WTC11 (cell line): ENCODE data around the gene CRLF1. TPM values are rescaled to one million over a fixed set of nuclear protein-coding genes. Genes with fewer than 3 reads are reported as not detected.
A peak's percentile ranks its signal among the peaks of the same experiment; 100 is the strongest.

ENCODE experiments used
- ARID4B ChIP-seq: sonication (generic); formaldehyde crosslinking; IDR thresholded peaks from 2 replicates; pipeline ENCODE4 v1.8.0; 2023; ENCODE audit warnings: missing genetic modification reagents, mild to moderate bottlenecking, borderline replicate concordance
- CTCF ChIP-seq: fragments of 200-600 bp; IDR thresholded peaks from 2 replicates; pipeline ENCODE4 v1.8.0; 2022; ENCODE audit warnings: antibody characterized with exemption
- E2F1 ChIP-seq: sonication (generic); formaldehyde crosslinking; IDR thresholded peaks from 2 replicates; pipeline ENCODE4 v1.8.0; 2022; ENCODE audit warnings: mild to moderate bottlenecking, missing genetic modification reagents
- ELF4 ChIP-seq: sonication (generic); formaldehyde crosslinking; IDR thresholded peaks from 2 replicates; pipeline ENCODE4 v1.8.1; 2022; ENCODE audit warnings: low read depth, mild to moderate bottlenecking, moderate library complexity, missing genetic modification reagents
- ERG ChIP-seq: fragments of 250-450 bp; sonication (Bioruptor Pico); IDR thresholded peaks from 2 replicates; pipeline ENCODE4 v1.8.0; 2021; ENCODE audit warnings: mild to moderate bottlenecking
- ESRRA ChIP-seq: sonication (generic); formaldehyde crosslinking; IDR thresholded peaks from 2 replicates; pipeline ENCODE4 v1.8.1; 2022; ENCODE audit warnings: mild to moderate bottlenecking, missing genetic modification reagents, borderline replicate concordance
- ETV6 ChIP-seq: sonication (generic); formaldehyde crosslinking; IDR thresholded peaks from 2 replicates; pipeline ENCODE4 v1.8.1; 2022; ENCODE audit warnings: mild to moderate bottlenecking, missing genetic modification reagents
- HMGA2 ChIP-seq: fragments of 250-450 bp; sonication (Bioruptor Pico); IDR thresholded peaks from 2 replicates; pipeline ENCODE4 v1.4.0; 2021; ENCODE audit warnings: mild to moderate bottlenecking, moderate library complexity
- HMGXB4 ChIP-seq: sonication (generic); formaldehyde crosslinking; IDR thresholded peaks from 2 replicates; pipeline ENCODE4 v1.8.1; 2023; ENCODE audit warnings: mild to moderate bottlenecking, moderate library complexity, missing genetic modification reagents
- IRF2 ChIP-seq: sonication (generic); formaldehyde crosslinking; IDR thresholded peaks from 2 replicates; pipeline ENCODE4 v1.8.0; 2022; ENCODE audit warnings: low read depth, missing genetic modification reagents, borderline replicate concordance
- JAZF1 ChIP-seq: fragments of 250-450 bp; sonication (Bioruptor Pico); IDR thresholded peaks from 2 replicates; pipeline ENCODE4 v1.9.0; 2021; ENCODE audit warnings: moderate library complexity, mild to moderate bottlenecking, inconsistent platforms
- NFATC4 ChIP-seq: fragments of 250-450 bp; sonication (Bioruptor Pico); IDR thresholded peaks from 2 replicates; pipeline ENCODE4 v1.9.0; 2021; ENCODE audit warnings: mild to moderate bottlenecking
- NFYB ChIP-seq: sonication (generic); formaldehyde crosslinking; conservative IDR thresholded peaks from 2 replicates; pipeline ENCODE4 v1.8.0; 2022; ENCODE audit warnings: low read depth, missing genetic modification reagents
- PREB ChIP-seq: sonication (generic); formaldehyde crosslinking; IDR thresholded peaks from 2 replicates; pipeline ENCODE4 v1.8.1; 2022; ENCODE audit warnings: mild to moderate bottlenecking, missing genetic modification reagents, moderate library complexity, borderline replicate concordance
- PRRX2 ChIP-seq: fragments of 250-450 bp; sonication (Bioruptor Pico); IDR thresholded peaks from 2 replicates; pipeline ENCODE4 v1.8.0; 2021; ENCODE audit warnings: mild to moderate bottlenecking
- SMAD3 ChIP-seq: sonication (generic); formaldehyde crosslinking; IDR thresholded peaks from 2 replicates; pipeline ENCODE4 v1.8.0; 2022; ENCODE audit warnings: missing genetic modification reagents, mild to moderate bottlenecking, borderline replicate concordance
- SOX15 ChIP-seq: fragments of 250-450 bp; sonication (Bioruptor Pico); IDR thresholded peaks from 2 replicates; pipeline ENCODE4 v1.9.0; 2021; ENCODE audit warnings: mild to moderate bottlenecking
- TEAD1 ChIP-seq: sonication (generic); formaldehyde crosslinking; IDR thresholded peaks from 2 replicates; pipeline ENCODE4 v1.8.0; 2022; ENCODE audit warnings: mild to moderate bottlenecking, missing genetic modification reagents
- TEAD4 ChIP-seq: sonication (generic); formaldehyde crosslinking; IDR thresholded peaks from 2 replicates; pipeline ENCODE4 v1.8.0; 2022; ENCODE audit warnings: mild to moderate bottlenecking, missing genetic modification reagents
- ZBTB21 ChIP-seq: sonication (generic); formaldehyde crosslinking; IDR thresholded peaks from 2 replicates; pipeline ENCODE4 v1.8.1; 2023; ENCODE audit warnings: mild to moderate bottlenecking, missing genetic modification reagents, borderline replicate concordance
- ZMAT4 ChIP-seq: fragments of 250-450 bp; sonication (Bioruptor Pico); IDR thresholded peaks from 2 replicates; pipeline ENCODE4 v1.9.0; 2021; ENCODE audit warnings: mild to moderate bottlenecking
- ZNF121 ChIP-seq: sonication (generic); formaldehyde crosslinking; IDR thresholded peaks from 2 replicates; pipeline ENCODE4 v1.8.0; 2023; ENCODE audit warnings: missing genetic modification reagents
- ZNF263 ChIP-seq: sonication (generic); formaldehyde crosslinking; IDR thresholded peaks from 2 replicates; pipeline ENCODE4 v1.8.1; 2022; ENCODE audit warnings: low read depth, mild to moderate bottlenecking, moderate library complexity, missing genetic modification reagents
- ZNF416 ChIP-seq: fragments of 250-450 bp; sonication (Bioruptor Pico); IDR thresholded peaks from 2 replicates; pipeline ENCODE4 v1.9.0; 2021; ENCODE audit warnings: mild to moderate bottlenecking, inconsistent platforms
- ZNF423 ChIP-seq: fragments of 250-450 bp; sonication (Bioruptor Pico); IDR thresholded peaks from 2 replicates; pipeline ENCODE4 v2.1.2; 2022; ENCODE audit warnings: mild to moderate bottlenecking, moderate library complexity
- ZNF512 ChIP-seq: sonication (generic); formaldehyde crosslinking; IDR thresholded peaks from 2 replicates; pipeline ENCODE4 v1.8.1; 2022; ENCODE audit warnings: missing genetic modification reagents, borderline replicate concordance
- total RNA-seq: library from RNA; stranded (reverse); gene quantifications from 3 replicates; pipeline ENCODE4 v1.2.3, GENCODE V29; 2021

Gene CRLF1
- total RNA-seq, 1 experiment from 2014 or later: 36.4 TPM

GRCh38 chr19:18588611-18589379 lies 17.8 kb downstream of the CRLF1 start, which contains the start of gene REX1BD (continued):
- peak; percentile 74; the same call in 1 of the 2 replicates for TF ChIP-seq ETV6 (CRISPR knock-in tag)
- no peak for TF ChIP-seq NFATC4 (CRISPR knock-in tag)
- 0 out of 2 replicates have a peak, but pooled peaks have one; percentile 54 for TF ChIP-seq SMAD3 (CRISPR knock-in tag)
- peak; percentile 73; the same call in 1 of the 2 replicates for TF ChIP-seq ARID4B (CRISPR knock-in tag)
- TF ChIP-seq E2F1 (CRISPR knock-in tag): no peak
- no peak for TF ChIP-seq ZNF416 (CRISPR knock-in tag)
- no peak for TF ChIP-seq ZNF512 (CRISPR knock-in tag)
- TF ChIP-seq HMGXB4 (CRISPR knock-in tag): peak; percentile 99
- no peak for TF ChIP-seq ERG (CRISPR knock-in tag)
- TF ChIP-seq PREB (CRISPR knock-in tag): no peak
- TF ChIP-seq ELF4 (CRISPR knock-in tag): peak; percentile 91; the same call in 1 of the 2 replicates
- no peak for TF ChIP-seq IRF2
- peak; percentile 53; the same call in 1 of the 2 replicates for TF ChIP-seq ZNF263 (CRISPR knock-in tag)
- no peak for TF ChIP-seq JAZF1
- TF ChIP-seq NFYB: no peak
- no peak for TF ChIP-seq SOX15 (CRISPR knock-in tag)
- TF ChIP-seq CTCF: peak; percentile 85
- peak; percentile 94 for TF ChIP-seq ZBTB21 (CRISPR knock-in tag)
- TF ChIP-seq TEAD4 (CRISPR knock-in tag): no peak
- TF ChIP-seq HMGA2 (CRISPR knock-in tag): no peak
- peak; percentile 69; the same call in 1 of the 2 replicates for TF ChIP-seq ZNF121 (CRISPR knock-in tag)
- TF ChIP-seq ESRRA (CRISPR knock-in tag): peak; percentile 82; the same call in 1 of the 2 replicates
- no peak for TF ChIP-seq ZMAT4 (CRISPR knock-in tag)
- peak; percentile 71 for TF ChIP-seq TEAD1 (CRISPR knock-in tag)
- peak; percentile 25; the same call in 1 of the 2 replicates for TF ChIP-seq ZNF423 (CRISPR knock-in tag)
- no peak for TF ChIP-seq PRRX2 (CRISPR knock-in tag)
